ENCODE measurements around the gene CA10. TPM values are rescaled to one million over a fixed set of nuclear protein-coding genes. Genes with fewer than 3 reads are reported as not detected.

Gene CA10
- total and polyA plus RNA-seq, 9 of the 15 experiments (the other 6 are each of a cell fraction or from before 2014, with no cell fraction given) = not detected

GRCh38 chr17:51890710-51891109, 267.8 kb downstream of the CA10 start:
- CTCF ChIA-PET (ENCODE audit: low intra/inter-chr PET ratio) = no interaction called here
- no peaks in the 10 kb centered on the region for H3K9me3 ChIP-seq (replicated peaks; ENCODE audit: control insufficient read depth, insufficient read depth, low read depth, low read length)
- H3K9ac ChIP-seq (ENCODE audit: insufficient read depth in 1 of 2, low read depth in 2 of 2, low read length in 2 of 2) = no peak overlapping the region
- no peaks in the 10 kb centered on the region for H3K79me2 ChIP-seq (ENCODE audit: control insufficient read depth, insufficient read depth, low read length)
- ATAC-seq (no peak), FAIRE-seq (no peak), DNase-seq (ENCODE audit: extremely low read depth in 1 of 4, low spot score in 3 of 4) (no peak)
- no peaks in the 10 kb centered on the region for H3K27me3 ChIP-seq (ENCODE audit: control insufficient read depth in 2 of 2, insufficient read depth in 2 of 2, low read length in 2 of 2)
- in situ Hi-C loops (cut with MboI) (no loop called here), intact Hi-C loops (cut with micrococcal nuclease) (no loop called here)
- H3K9me1 ChIP-seq (ENCODE audit: control insufficient read depth, insufficient read depth, low read length) = no peaks in the 10 kb centered on the region
- no peak overlapping the region for H3K4me3 ChIP-seq
- H3K4me2 ChIP-seq (ENCODE audit: insufficient read depth, low read length) = no peak overlapping the region
- H2AFZ ChIP-seq (ENCODE audit: low read depth, low read length) = no peak overlapping the region
- POLR2A ChIA-PET = no interaction called here
- no peaks in the 10 kb centered on the region for H3K36me3 ChIP-seq (ENCODE audit: control insufficient read depth, insufficient read depth, low read length)
- H3K4me1 ChIP-seq (replicated peaks in 1 of 2; ENCODE audit: control insufficient read depth in 2 of 2, insufficient read depth in 2 of 2, low read length in 2 of 2) = no peaks in the 10 kb centered on the region
- BruUV-seq (replicated peaks) = no TSS peak
- no peak for TF ChIP-seq ZNF282 (CRISPR knock-in tag; IDR thresholded peaks at IDR 0.05)
- no peak overlapping the region for H3K27ac ChIP-seq (ENCODE audit: extremely low read depth, low read depth, low read length)
- WGBS (ENCODE audit: insufficient coverage, low coverage, missing lambda C conversion rate) = 0% methylated on average over 1 of the region's 1 CpG
- H4K20me1 ChIP-seq (replicated peaks; ENCODE audit: control insufficient read depth, insufficient read depth, low read length) = no peaks in the 10 kb centered on the region

GRCh38 chr17:51888816-51889215, 269.7 kb downstream of the CA10 start:
- Histone ChIP-seq H3K9ac (ENCODE audit: insufficient read depth in 1 of 2, low read depth in 2 of 2, low read length in 2 of 2) (no peak overlapping the region), H3K79me2 (ENCODE audit: control insufficient read depth, insufficient read depth, low read length) (no peaks in the 10 kb centered on the region), H3K9me1 (ENCODE audit: control insufficient read depth, insufficient read depth, low read length) (no peaks in the 10 kb centered on the region), H3K9me3 (replicated peaks; ENCODE audit: control insufficient read depth, insufficient read depth, low read depth, low read length) (no peaks in the 10 kb centered on the region; the same call in 1 of the 2 replicates), H3K4me2 (ENCODE audit: insufficient read depth, low read length) (no peak overlapping the region), H3K4me1 (replicated peaks in 1 of 2; ENCODE audit: control insufficient read depth in 2 of 2, insufficient read depth in 2 of 2, low read length in 2 of 2) (no peaks in the 10 kb centered on the region), H2AFZ (ENCODE audit: low read depth, low read length) (no peak overlapping the region), H3K27ac (ENCODE audit: extremely low read depth, low read depth, low read length) (no peak overlapping the region), H3K36me3 (ENCODE audit: control insufficient read depth, insufficient read depth, low read length) (no peaks in the 10 kb centered on the region), H3K4me3 (no peak overlapping the region), H3K27me3 (ENCODE audit: control insufficient read depth in 2 of 2, insufficient read depth in 2 of 2, low read length in 2 of 2) (no peaks in the 10 kb centered on the region), H4K20me1 (replicated peaks; ENCODE audit: control insufficient read depth, insufficient read depth, low read length) (no peaks in the 10 kb centered on the region)
- no peak for ATAC-seq
- ChIA-PET CTCF (ENCODE audit: low intra/inter-chr PET ratio) (no interaction called here), POLR2A (interaction anchor here (0.6 kb wide), 1 partner anchor 19 kb away, joined by 3 read pairs; no protein-coding TSS in a partner anchor)
- no TSS peak for BruUV-seq (replicated peaks)
- intact Hi-C loops (cut with micrococcal nuclease) = no loop called here
- WGBS (ENCODE audit: insufficient coverage, low coverage, missing lambda C conversion rate) = 5% methylated on average over 2 of the region's 2 CpGs
- no peak for DNase-seq (ENCODE audit: extremely low read depth in 1 of 4, low spot score in 3 of 4)
- no peak for FAIRE-seq
- in situ Hi-C loops (cut with MboI) = no loop called here
- TF ChIP-seq U2AF1 (optimal IDR thresholded peaks at IDR 0.05; ENCODE audit: low read depth, low read length) (no peak), DDX20 (tag; IDR thresholded peaks at IDR 0.05; ENCODE audit: low read depth) (no peak), PHF21A (IDR thresholded peaks at IDR 0.05; ENCODE audit: borderline replicate concordance, low read depth) (no peak), E4F1 (CRISPR knock-in tag; IDR thresholded peaks at IDR 0.05; ENCODE audit: borderline replicate concordance) (no peak), XRCC3 (IDR thresholded peaks at IDR 0.05) (no peak), TARDBP (IDR thresholded peaks at IDR 0.05) (no peak), NR4A1 (CRISPR knock-in tag; IDR thresholded peaks at IDR 0.05) (no peak), NR4A1 (tag; IDR thresholded peaks at IDR 0.05) (no peak), MITF (IDR thresholded peaks at IDR 0.05) (no peak), BHLHE40 (IDR thresholded peaks at IDR 0.05; ENCODE audit: low read length) (no peak), HBP1 (CRISPR knock-in tag; IDR thresholded peaks at IDR 0.05) (no peak), FOXA1 (IDR thresholded peaks at IDR 0.05; ENCODE audit: borderline replicate concordance) (no peak), ZSCAN29 (IDR thresholded peaks at IDR 0.05) (no peak)

Data from K562 (cell line).